Stimulated activated CD8-positive, alpha-beta memory T cell treated with anti-CD3 and anti-CD28 coated beads, Interleukin-15, amount 100 ng/mL, for 24 hours (primary cell): ENCODE measurements around the gene NBPF1.
"Not testable (repeated sequence)": the region's sequence is repeated elsewhere in the genome, so short reads cannot be mapped to it uniquely, and the experiment has no call there.

Experiments used
- DNase-seq: peaks from one replicate; pipeline ENCODE4 v3.0.0-alpha.2; 2020; ENCODE audit warnings: low read depth

NBPF1 gene

DNA sequence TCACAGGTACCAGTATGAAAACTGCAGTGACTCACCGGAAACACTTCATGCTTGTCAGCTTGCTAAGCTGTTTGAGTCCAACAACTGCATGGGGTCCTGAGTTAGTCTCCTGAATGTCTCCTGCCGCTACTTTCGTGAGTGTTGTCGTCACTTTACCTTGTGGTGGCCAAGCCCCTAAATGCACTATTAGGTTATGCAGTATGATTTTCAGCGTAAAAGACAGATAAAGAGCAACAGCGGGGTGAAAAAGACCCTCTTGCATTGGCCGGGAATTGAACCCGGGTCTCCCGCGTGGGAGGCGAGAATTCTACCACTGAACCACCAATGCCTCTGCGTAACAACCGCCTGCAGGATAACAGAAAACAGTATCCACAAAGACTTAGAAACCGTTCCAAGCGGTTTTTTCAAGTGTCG is 67.7 kb downstream of the NBPF1 start:
- not testable (repeated sequence) for DNase-seq

DNA sequence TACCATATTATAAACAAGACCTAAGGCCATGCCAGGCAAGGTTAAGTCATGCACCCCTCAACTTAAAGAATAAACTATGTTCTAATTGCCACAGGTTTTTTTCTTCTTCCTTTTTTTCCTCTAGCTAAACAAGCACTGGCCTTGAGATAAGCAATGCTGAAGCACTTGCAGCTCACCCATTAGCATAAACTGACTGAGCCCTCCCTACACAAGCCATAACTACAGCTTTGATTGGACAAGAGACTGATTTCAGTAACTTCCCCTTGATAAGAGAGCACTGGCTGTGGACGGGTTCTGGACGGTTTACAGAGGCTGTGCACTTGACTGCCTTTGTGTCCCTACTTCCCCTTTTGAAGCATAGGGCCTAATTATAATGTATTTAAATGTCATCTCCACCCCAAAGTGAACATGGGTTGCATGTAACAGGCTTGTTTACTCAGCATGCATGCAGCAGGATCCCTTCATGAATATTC is 72.9 kb downstream of the NBPF1 start:
- DNase-seq: not testable (repeated sequence)

GRCh38 chr1:16537528-16537927 is 75.8 kb downstream of the NBPF1 start:
- not testable (repeated sequence) for DNase-seq

DNA sequence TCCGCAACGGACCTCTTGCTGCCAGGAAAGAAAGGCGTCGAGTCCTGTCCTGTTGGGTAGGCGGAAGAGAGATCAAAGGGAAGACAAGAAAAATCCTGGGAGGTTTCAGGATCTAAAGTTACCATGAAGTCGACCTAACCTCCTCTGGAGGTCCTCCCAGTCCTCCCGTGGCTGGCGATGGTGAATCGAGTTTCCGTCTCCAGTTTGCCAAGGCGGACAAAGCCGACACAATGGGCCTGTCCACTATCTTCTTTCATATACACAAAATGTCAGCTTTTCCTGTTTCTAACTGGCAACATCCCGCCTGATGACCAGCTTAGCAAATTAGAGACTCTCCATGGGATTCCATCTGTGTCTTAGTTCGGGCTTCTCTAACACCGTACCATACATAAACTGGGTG is 76.6 kb downstream of the NBPF1 start:
- not testable (repeated sequence) for DNase-seq

DNA sequence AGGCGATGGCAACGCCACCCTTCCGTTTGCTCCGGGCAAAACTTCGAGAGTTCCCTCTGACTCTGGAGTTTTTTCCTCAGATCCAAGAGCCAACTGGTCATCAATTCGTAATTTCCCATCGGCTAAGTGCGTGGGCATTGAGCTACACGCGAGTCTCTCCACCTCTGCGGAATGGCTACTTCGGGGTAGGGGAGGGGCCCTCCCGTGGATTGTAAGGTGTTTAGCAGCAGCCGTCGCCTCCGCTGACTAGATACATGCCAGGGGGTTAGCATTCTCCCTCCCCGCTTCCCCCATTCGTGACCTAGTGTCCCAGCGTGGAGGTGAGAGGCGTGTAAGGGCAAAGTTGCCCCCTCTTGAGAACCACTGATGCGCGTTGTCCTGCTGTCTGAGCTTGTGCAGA is 77.5 kb downstream of the NBPF1 start:
- DNase-seq: not testable (repeated sequence)

GRCh38 chr1:16535487-16535886 is 77.9 kb downstream of the NBPF1 start:
- DNase-seq: not testable (repeated sequence)

DNA sequence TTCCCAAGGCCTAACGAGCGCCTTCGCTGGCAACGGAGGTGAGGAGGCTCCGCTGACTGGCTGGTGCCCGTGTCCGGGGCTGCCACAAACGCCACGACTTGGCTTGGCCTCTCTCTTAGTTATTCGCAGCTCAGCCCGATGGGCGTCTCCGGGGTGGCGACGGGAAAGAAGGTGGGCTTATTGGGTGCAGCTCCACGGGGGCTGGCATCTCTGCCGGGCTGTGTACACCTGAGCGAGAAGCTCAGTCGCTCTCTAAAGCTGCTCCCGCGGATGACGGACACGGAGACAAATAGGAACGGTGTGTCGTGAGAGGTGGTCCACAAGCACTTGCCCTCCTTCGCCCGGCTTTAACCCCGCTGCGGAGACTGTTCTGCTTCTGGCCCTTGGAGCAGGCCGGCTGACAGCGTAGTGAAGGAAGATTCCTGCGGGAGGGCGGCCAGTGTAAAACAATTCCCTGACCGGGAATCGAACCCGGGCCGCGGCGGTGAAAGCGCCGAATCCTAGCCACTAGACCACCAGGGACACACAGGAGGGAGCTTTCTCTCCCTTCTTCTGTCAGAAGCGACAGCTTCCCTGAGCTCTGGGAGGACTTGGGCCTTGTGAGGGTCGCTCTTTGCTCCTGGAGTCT is 78.4 kb downstream of the NBPF1 start:
- DNase-seq: peak; percentile 41

- not testable (repeated sequence) for DNase-seq
Observed at GRCh38 chr1:16534239-16534828, 79.0 kb downstream of the NBPF1 start.

- not testable (repeated sequence) for DNase-seq
Observed at GRCh38 chr1:16532235-16532991, 81.0 kb downstream of the NBPF1 start.

DNA sequence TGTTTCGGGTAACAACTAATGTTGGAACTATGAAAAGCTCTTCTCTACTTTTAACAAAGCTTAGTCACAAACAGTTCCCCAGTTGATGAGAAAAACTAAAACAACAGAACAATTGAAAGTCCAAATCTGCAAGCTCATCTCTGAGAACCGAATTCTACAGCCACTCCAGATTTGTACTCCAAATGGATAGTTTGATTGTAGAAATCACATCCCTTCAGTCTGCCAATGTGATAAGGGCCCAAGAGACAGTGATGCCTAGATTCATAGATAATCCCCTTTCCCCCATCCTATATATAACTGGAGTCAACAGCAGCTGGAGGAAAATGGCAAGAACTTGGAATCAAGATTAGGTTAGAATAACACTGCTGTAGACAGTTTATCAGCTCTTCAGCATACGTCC is 85.0 kb downstream of the NBPF1 start:
- DNase-seq: not testable (repeated sequence)

- DNase-seq: not testable (repeated sequence)
Observed at GRCh38 chr1:16525769-16526168, 87.6 kb downstream of the NBPF1 start.

GRCh38 chr1:16521679-16522078 is 91.7 kb downstream of the NBPF1 start:
- DNase-seq: not testable (repeated sequence)

DNA sequence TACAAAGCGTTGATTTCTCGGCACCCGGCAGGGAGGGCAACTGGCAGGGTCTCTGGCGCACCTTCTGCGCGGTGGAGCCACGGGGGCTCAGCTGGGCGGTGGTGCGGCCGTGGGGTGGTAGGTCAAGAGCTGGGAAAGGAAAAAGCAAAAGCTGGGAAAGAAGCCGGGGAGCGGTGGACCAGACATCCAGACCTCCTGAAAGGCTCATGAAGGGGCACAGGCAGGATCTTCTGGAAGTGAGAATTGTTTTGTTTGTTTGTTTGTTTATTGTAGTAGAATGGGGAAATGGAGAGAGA is 92.1 kb downstream of the NBPF1 start:
- DNase-seq: no peak

- DNase-seq: not testable (repeated sequence)
Observed at GRCh38 chr1:16520435-16521287, 92.7 kb downstream of the NBPF1 start.

DNA sequence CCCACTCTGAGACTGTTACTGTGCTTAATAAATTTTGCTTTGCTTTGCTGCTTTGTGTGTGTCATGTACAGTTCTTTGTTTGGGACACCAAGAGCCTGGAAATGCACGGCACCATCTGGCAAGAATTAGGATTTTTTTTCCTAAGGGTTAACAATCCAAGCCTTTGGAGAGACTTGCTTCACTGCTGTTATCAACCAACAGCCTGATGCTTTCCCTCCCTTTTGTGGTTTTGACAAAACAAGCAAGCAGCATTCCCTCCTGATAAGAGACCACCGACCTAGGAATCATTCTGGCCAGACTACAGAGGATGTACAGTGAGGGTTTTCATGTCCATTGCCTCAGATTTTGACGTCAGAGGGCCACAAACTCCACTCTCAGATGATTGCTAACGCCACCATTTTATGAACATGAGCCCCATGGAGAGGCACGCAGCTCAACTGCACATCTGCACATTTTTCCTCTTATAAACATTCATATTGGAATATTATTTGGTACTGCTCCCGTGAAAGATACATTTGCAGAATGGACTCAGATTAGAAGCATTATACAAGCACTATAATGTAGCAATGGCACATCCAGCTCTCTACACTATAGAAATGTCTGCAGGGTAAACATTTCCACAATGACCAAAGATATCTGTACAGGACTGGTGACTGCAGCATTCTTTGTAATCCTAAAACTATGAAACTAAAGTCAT is 94.0 kb downstream of the NBPF1 start:
- not testable (repeated sequence) for DNase-seq

DNA sequence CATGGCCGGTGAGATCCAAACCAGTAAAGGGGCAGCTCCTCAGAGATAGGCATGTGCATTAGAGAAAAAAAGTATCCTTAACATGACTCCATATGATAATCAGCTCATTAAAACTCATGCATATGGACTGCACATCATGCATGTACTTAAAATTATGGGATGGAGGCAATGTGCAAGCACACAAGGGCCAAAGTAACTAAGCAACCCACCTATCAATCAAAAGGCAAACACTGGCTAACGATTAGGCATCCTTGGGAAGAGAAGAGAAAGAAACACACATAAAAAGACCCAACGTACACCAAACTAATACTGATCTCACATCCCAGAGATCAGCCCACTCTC is 94.5 kb downstream of the NBPF1 start:
- not testable (repeated sequence) for DNase-seq

- DNase-seq: not testable (repeated sequence)
Observed at GRCh38 chr1:16516694-16517410, 96.5 kb downstream of the NBPF1 start.

GRCh38 chr1:16514107-16515055 is 99.0 kb downstream of the NBPF1 start, which contains the start of gene RNU1-1:
Gene RNU1-1 (minus strand): TSS chr1:16514285.
- DNase-seq: peak; percentile 52

DNA sequence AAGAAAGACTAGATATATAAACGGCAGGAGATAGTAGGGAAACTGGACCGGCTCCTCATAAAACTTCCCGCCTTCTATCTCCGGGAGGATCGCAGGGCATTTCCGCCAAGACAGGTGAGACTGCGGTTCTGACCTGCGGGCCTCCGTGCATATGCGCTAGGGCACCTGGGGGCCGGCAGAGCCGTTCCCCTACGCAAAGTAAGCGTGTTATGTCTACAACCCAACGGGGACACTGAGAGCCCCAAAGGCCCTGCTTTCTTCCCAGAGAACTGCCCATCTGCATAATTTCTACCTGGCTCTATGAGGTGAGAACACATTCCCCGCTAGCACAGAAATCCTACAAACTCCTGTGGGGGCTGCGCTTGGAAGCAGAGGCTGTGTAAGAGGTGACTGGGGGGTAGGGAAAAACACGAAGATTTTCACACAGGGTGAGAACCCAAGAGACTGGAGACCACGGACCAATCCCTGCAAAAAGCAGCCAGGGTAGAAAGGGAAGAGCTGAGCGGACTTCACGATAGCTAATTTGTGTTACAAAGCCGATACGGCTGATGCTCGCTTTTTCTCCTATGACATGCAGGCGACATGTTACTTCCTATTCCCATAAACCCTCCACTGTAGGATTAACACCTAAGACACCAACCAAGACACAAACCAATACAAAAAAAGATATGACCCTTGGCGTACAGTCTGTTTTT is 99.8 kb downstream of the NBPF1 start:
- not testable (repeated sequence) for DNase-seq
